22Rv1 (cell line): ENCODE results near the gene CASP5.

Source experiments
- H3K27ac ChIP-seq: fragments of 450-650 bp; 2 replicates; pipeline ENCODE4 v1.5.1; 2017
- CTCF ChIP-seq: fragments of 450-650 bp; IDR thresholded peaks from 2 replicates; pipeline ENCODE4 v1.5.1; 2017; ENCODE audit warnings: mild to moderate bottlenecking
- ZFX ChIP-seq: fragments of 450-650 bp; IDR thresholded peaks from 2 replicates; pipeline ENCODE4 v1.6.1; 2017; ENCODE audit warnings: antibody characterized with exemption, borderline replicate concordance

Gene CASP5

GRCh38 chr11:105000167-105000566 is 22.8 kb downstream of the CASP5 start:
- no peak for TF ChIP-seq CTCF
- TF ChIP-seq ZFX, result no peak
- no peak overlapping the region for H3K27ac ChIP-seq

- TF ChIP-seq CTCF (no peak), ZFX (no peak)
- H3K27ac ChIP-seq, result no peak overlapping the region
Measured at GRCh38 chr11:104999721-105000120, 23.2 kb downstream of the CASP5 start.

- no peak overlapping the region for H3K27ac ChIP-seq
- no peak for TF ChIP-seq ZFX
- TF ChIP-seq CTCF, result 0 out of 2 replicates have a peak, but pooled peaks have one; percentile 15
Measured at GRCh38 chr11:104997288-104997687, 25.7 kb downstream of the CASP5 start.

- H3K27ac ChIP-seq, result no peak overlapping the region
- TF ChIP-seq CTCF (no peak), ZFX (no peak)
Measured at GRCh38 chr11:104995001-104995408, 28.0 kb downstream of the CASP5 start.

GRCh38 chr11:104992781-104993180 is 30.2 kb downstream of the CASP5 start:
- TF ChIP-seq CTCF (no peak), ZFX (no peak)
- no peak overlapping the region for H3K27ac ChIP-seq

GRCh38 chr11:104991994-104992393 is 31.0 kb downstream of the CASP5 start:
- TF ChIP-seq CTCF, result no peak
- TF ChIP-seq ZFX, result no peak
- no peak overlapping the region for H3K27ac ChIP-seq

GRCh38 chr11:104984808-104985207 is 38.2 kb downstream of the CASP5 start:
- H3K27ac ChIP-seq, result no peak overlapping the region
- TF ChIP-seq CTCF (no peak), ZFX (no peak)
